Measurements from ENCODE around the gene TP73.

DNA sequence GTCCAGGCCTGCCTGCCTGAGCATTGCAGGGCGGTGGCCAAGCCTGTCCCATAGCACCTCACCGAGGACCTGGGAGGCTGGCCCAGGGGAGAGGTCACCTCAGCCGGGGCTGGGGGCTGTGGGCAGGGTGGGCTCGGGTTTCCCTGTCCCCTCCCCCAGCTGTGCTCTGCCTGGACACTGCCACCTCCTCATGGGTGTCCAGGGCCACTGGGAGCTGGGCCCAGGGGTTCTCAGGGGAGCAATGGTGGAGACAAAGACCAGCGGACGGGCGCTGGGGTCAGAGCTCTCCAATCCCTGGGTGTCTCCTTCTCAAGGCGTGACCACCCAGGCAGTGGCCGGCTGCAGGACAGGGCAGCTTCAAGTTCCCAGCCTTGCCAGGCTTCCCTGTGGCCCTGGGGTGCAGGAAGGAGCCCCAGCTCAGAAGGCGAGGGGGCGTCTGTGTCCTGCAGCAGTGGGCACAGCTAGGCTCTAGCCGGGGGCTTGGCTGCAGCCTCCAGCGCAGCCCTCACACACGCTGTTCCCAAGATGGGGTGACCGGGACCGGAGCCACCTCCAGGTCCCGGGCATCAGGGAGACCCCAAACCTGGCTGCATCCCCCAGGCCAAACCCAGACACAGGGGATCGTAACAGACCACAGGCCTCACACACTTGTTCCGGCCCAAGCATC is 29.0 kb downstream of the TP73 start:
- TF ChIP-seq, protein P1, sequence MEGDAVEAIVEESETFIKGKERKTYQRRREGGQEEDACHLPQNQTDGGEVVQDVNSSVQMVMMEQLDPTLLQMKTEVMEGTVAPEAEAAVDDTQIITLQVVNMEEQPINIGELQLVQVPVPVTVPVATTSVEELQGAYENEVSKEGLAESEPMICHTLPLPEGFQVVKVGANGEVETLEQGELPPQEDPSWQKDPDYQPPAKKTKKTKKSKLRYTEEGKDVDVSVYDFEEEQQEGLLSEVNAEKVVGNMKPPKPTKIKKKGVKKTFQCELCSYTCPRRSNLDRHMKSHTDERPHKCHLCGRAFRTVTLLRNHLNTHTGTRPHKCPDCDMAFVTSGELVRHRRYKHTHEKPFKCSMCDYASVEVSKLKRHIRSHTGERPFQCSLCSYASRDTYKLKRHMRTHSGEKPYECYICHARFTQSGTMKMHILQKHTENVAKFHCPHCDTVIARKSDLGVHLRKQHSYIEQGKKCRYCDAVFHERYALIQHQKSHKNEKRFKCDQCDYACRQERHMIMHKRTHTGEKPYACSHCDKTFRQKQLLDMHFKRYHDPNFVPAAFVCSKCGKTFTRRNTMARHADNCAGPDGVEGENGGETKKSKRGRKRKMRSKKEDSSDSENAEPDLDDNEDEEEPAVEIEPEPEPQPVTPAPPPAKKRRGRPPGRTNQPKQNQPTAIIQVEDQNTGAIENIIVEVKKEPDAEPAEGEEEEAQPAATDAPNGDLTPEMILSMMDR (IDR thresholded peaks at IDR 0.05) = no peak
- TF ChIP-seq POLR2AphosphoS5 (IDR thresholded peaks at IDR 0.05) = no peak
- no peak for TF ChIP-seq POLR2A (IDR thresholded peaks at IDR 0.05)
